ENCODE data around the gene RBP5.

- no peak for TF ChIP-seq CTCF (IDR thresholded peaks at IDR 0.05 in 4 of 5, conservative IDR thresholded peaks at IDR 0.05 in 1 of 5)
- no peak for TF ChIP-seq POLR2A (IDR thresholded peaks at IDR 0.05)
These were observed 21.7 kb upstream of the RBP5 start for GRCh38 chr12:7150356-7150755.
